Gastrocnemius medialis (tissue), 4 donors: Measurements from ENCODE around the gene PIP4K2A.

Source experiments
- POLR2A ChIP-seq, 2 donors: fragments of 450-650 bp; IDR thresholded peaks; one replicate each; pipeline ENCODE4 v1.6.1; 2017; ENCODE audit warnings: antibody characterized with exemption in 2 of 2, mild to moderate bottlenecking in 2 of 2, moderate library complexity in 2 of 2
- TF ChIP-seq, protein P1 (sequence below), 5 experiments: fragments of 450-650 bp in 3 of 5; fragments of 200-600 bp in 2 of 5; sonication (generic) in 2 of 5; IDR thresholded peaks in 4 of 5; conservative IDR thresholded peaks in 1 of 5; 1 replicate in 4 of 5; 2 replicates in 1 of 5; pipeline ENCODE4 v1.5.1; 2016 to 2019; ENCODE audit warnings: antibody characterized with exemption in 5 of 5, mild to moderate bottlenecking in 3 of 5, moderate library complexity in 3 of 5

DNA sequence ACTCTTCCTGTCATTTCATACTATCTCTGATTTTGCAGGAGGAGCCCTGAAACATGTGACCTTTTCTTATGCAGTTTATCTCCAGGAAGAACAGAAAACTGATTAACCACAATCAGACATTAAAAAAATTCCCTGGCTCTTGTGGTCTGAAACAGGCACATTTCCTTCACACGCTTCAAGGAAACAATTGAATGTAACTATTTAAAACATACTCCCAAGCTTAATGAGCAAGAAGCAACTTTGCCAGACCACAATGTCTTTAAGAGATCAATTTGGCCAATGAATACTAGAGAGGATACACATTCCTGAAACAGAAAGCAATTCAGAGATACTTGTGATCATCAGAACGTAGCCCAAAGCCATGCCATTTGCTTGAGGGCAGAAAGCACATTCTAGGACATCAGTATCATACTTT, 65.8 kb downstream of the PIP4K2A start:
- TF ChIP-seq, protein P1, sequence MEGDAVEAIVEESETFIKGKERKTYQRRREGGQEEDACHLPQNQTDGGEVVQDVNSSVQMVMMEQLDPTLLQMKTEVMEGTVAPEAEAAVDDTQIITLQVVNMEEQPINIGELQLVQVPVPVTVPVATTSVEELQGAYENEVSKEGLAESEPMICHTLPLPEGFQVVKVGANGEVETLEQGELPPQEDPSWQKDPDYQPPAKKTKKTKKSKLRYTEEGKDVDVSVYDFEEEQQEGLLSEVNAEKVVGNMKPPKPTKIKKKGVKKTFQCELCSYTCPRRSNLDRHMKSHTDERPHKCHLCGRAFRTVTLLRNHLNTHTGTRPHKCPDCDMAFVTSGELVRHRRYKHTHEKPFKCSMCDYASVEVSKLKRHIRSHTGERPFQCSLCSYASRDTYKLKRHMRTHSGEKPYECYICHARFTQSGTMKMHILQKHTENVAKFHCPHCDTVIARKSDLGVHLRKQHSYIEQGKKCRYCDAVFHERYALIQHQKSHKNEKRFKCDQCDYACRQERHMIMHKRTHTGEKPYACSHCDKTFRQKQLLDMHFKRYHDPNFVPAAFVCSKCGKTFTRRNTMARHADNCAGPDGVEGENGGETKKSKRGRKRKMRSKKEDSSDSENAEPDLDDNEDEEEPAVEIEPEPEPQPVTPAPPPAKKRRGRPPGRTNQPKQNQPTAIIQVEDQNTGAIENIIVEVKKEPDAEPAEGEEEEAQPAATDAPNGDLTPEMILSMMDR (IDR thresholded peaks at IDR 0.05 in 4 of 5, conservative IDR thresholded peaks at IDR 0.05 in 1 of 5) = no peak
- TF ChIP-seq POLR2A (IDR thresholded peaks at IDR 0.05) = no peak
